Lung (tissue), 12 donors: ENCODE results near the gene SQOR. TPM values are rescaled to one million over a fixed set of nuclear protein-coding genes. Genes with fewer than 3 reads are reported as not detected.

Experiments
- ATAC-seq: fragments of 200-7000 bp; cut with Tn5 transposase; one replicate; pipeline ENCODE4 v1.9.1; 2020; ENCODE audit warnings: moderate number of reproducible peaks; ENCODE audit not compliant: insufficient read depth, low FRiP score
- DNase-seq, 3 donors: peaks; one replicate each; pipeline ENCODE4 v3.0.0-alpha.2; 2013 to 2017
- H3K27ac ChIP-seq, 2 donors: one replicate each; pipeline ENCODE4 v1.5.1; 2013; ENCODE audit warnings: mild to moderate bottlenecking in 2 of 2, moderate library complexity in 2 of 2, control low read depth in 1 of 2, inconsistent platforms in 1 of 2, low read depth in 1 of 2, low read length in 1 of 2
- H3K27me3 ChIP-seq, 3 donors: one replicate each; pipeline ENCODE4 v1.5.1; 2013; ENCODE audit warnings: low read length in 2 of 3; ENCODE audit not compliant: control insufficient read depth in 3 of 3, insufficient read depth in 3 of 3
- H3K36me3 ChIP-seq, 4 donors: one replicate each; pipeline ENCODE4 v1.5.1; 2013; ENCODE audit warnings: low read length in 4 of 4, mild to moderate bottlenecking in 1 of 4, moderate library complexity in 1 of 4; ENCODE audit not compliant: control insufficient read depth in 4 of 4, insufficient read depth in 4 of 4
- H3K4me1 ChIP-seq, 5 donors: one replicate each; pipeline ENCODE4 v1.5.1; 2013; ENCODE audit warnings: low read length in 5 of 5, mild to moderate bottlenecking in 2 of 5, moderate library complexity in 1 of 5; ENCODE audit not compliant: control insufficient read depth in 5 of 5, insufficient read depth in 5 of 5
- H3K4me3 ChIP-seq: one replicate; pipeline ENCODE4 v1.5.1; 2013; ENCODE audit warnings: mild to moderate bottlenecking, control low read depth, moderate library complexity
- H3K9ac ChIP-seq, 2 donors: one replicate each; pipeline ENCODE4 v1.5.1; 2013; ENCODE audit warnings: low read length in 2 of 2, control low read depth in 1 of 2; ENCODE audit not compliant: insufficient read depth in 1 of 2
- H3K9me3 ChIP-seq, 4 donors: one replicate each; pipeline ENCODE4 v1.5.1; 2013; ENCODE audit warnings: low read length in 3 of 4, mild to moderate bottlenecking in 1 of 4, moderate library complexity in 1 of 4; ENCODE audit not compliant: control insufficient read depth in 4 of 4, insufficient read depth in 3 of 4
- WGBS, 2 donors: extraction: QIAGEN DNeasy Blood & Tissue Kit; methylation state at CpG; one replicate each; pipeline ENCODE4 v1.1.7; 2013; 5-methylcytosine and 5-hydroxymethylcytosine counted together
- polyA plus RNA-seq, 2 donors: library from polyadenylated mRNA; stranded (reverse); fragments of 200-250 nt; gene quantifications; one replicate each; pipeline ENCODE4 v1.2.1, GENCODE V29; 2013
- total RNA-seq, 2 donors: library from RNA; depleted of rRNA in 1 of 2; stranded (reverse); fragments of >200 nt in 1 of 2; gene quantifications; one replicate each; pipeline ENCODE4 v1.2.1, GENCODE V29; 2014 to 2021
- TF ChIP-seq, protein P1 (sequence below): IDR thresholded peaks from 2 replicates; pipeline ENCODE4 v1.5.1; 2012; ENCODE audit warnings: mild to moderate bottlenecking; ENCODE audit errors: control extremely low read depth, extremely low read depth
- donor health status: control.
- donor health status: control.
- donor health status: Bipolar disorder and iron deficiency.
- donor health status: healthy.
- donor health status: DM: yes; HTN: yes; CAD: no.

The SQOR gene
- total and polyA plus RNA-seq, 4 donors: 53.9 to 157 (median 99.3) TPM

- TF ChIP-seq, protein P1, sequence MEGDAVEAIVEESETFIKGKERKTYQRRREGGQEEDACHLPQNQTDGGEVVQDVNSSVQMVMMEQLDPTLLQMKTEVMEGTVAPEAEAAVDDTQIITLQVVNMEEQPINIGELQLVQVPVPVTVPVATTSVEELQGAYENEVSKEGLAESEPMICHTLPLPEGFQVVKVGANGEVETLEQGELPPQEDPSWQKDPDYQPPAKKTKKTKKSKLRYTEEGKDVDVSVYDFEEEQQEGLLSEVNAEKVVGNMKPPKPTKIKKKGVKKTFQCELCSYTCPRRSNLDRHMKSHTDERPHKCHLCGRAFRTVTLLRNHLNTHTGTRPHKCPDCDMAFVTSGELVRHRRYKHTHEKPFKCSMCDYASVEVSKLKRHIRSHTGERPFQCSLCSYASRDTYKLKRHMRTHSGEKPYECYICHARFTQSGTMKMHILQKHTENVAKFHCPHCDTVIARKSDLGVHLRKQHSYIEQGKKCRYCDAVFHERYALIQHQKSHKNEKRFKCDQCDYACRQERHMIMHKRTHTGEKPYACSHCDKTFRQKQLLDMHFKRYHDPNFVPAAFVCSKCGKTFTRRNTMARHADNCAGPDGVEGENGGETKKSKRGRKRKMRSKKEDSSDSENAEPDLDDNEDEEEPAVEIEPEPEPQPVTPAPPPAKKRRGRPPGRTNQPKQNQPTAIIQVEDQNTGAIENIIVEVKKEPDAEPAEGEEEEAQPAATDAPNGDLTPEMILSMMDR: no peak
- no peaks in the 10 kb centered on the region for H3K27me3 ChIP-seq
- DNase-seq (no peak), ATAC-seq (no peak)
- no peak overlapping the region for H3K4me3 ChIP-seq
- no peak overlapping the region for H3K9ac ChIP-seq
- WGBS, 2 donors: 95% methylated on average over 2 of the region's 2 CpGs
- peaks cover 0 to 2% (median 0%) of the 10 kb centered on the region in 5 donors for H3K4me1 ChIP-seq
- peaks cover 5 to 31% (median 9%) of the 10 kb centered on the region in 4 donors for H3K36me3 ChIP-seq
- H3K9me3 ChIP-seq: no peaks in the 10 kb centered on the region
- H3K27ac ChIP-seq: no peak overlapping the region
These were observed 39.8 kb upstream of the SQOR start for GRCh38 chr15:45594835-45595530.

DNA sequence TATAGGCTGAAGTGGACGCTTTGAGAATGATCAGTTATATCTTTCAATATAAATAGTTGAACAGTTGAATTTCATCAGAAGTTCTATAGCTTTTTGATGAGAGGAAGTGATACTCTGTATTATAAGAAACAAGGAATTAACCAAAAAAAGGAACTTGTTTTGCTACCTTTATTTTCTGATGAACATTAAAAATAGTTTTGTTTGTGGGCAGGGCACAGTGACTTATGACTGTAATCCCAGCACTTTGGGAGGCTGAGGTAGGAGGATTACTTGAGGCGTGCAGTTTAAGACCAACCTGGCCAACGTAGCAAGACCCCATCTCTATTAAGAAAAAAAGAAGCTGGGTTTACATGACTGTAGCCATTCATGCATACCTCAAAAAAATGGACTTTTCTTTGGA lies 30.9 kb upstream of the SQOR start:
- 85 to 87% methylated on average over 3 of the region's 3 CpGs for WGBS, 2 donors

GRCh38 chr15:45604326-45604725 lies 30.5 kb upstream of the SQOR start:
- H3K4me3 ChIP-seq: no peak overlapping the region
- H3K9me3 ChIP-seq: no peaks in the 10 kb centered on the region
- H3K27ac ChIP-seq: no peak overlapping the region
- ATAC-seq (no peak), DNase-seq (no peak)
- no peak overlapping the region for H3K9ac ChIP-seq
- 44 to 71% methylated on average over 1 of the region's 1 CpG for WGBS, 2 donors
- TF ChIP-seq, protein P1: no peak
- H3K36me3 ChIP-seq: peaks cover 5 to 14% (median 10%) of the 10 kb centered on the region in 4 donors
- no peaks in the 10 kb centered on the region for H3K27me3 ChIP-seq
- no peaks in the 10 kb centered on the region for H3K4me1 ChIP-seq

More for the DNA sequence above, 30.9 kb upstream of the SQOR start:
- ATAC-seq: no peak
- no peak overlapping the region for H3K27ac ChIP-seq
- peaks cover 5 to 14% (median 10%) of the 10 kb centered on the region in 4 donors for H3K36me3 ChIP-seq
- TF ChIP-seq, protein P1: no peak
- no peaks in the 10 kb centered on the region for H3K9me3 ChIP-seq
- H3K4me3 ChIP-seq: no peak overlapping the region
- H3K9ac ChIP-seq: no peak overlapping the region
- H3K4me1 ChIP-seq: no peaks in the 10 kb centered on the region
- no peaks in the 10 kb centered on the region for H3K27me3 ChIP-seq
- no peak for DNase-seq
